Mesothelial cell of epicardium (in vitro differentiated cells): ENCODE data around the gene CASZ1. TPM values are rescaled to one million over a fixed set of nuclear protein-coding genes. Genes with fewer than 3 reads are reported as not detected.

ENCODE experiments used
- DNase-seq, 2 experiments: peaks; one replicate each; pipeline ENCODE4 v3.0.0; 2021; ENCODE audit warnings: low spot score in 2 of 2; ENCODE audit not compliant: unreplicated experiment in 2 of 2
- H3K27ac Mint-ChIP-seq: 2 replicates; pipeline ENCODE4 v1.8.0; 2021; ENCODE audit warnings: mixed read lengths
- H3K27me3 Mint-ChIP-seq: 2 replicates; pipeline ENCODE4 v1.8.0; 2021; ENCODE audit warnings: low read depth, mixed read lengths
- H3K36me3 Mint-ChIP-seq: 2 replicates; pipeline ENCODE4 v1.8.0; 2021; ENCODE audit warnings: mixed read lengths
- H3K4me1 Mint-ChIP-seq: 2 replicates; pipeline ENCODE4 v1.8.0; 2021; ENCODE audit warnings: mixed read lengths
- H3K4me3 Mint-ChIP-seq: 2 replicates; pipeline ENCODE4 v1.8.0; 2021; ENCODE audit warnings: mild to moderate bottlenecking, moderate library complexity, mixed read lengths
- H3K9me3 Mint-ChIP-seq: 2 replicates; pipeline ENCODE4 v1.8.0; 2021; ENCODE audit warnings: mixed read lengths
- total RNA-seq: library from RNA; stranded (reverse); gene quantifications from 3 replicates; pipeline ENCODE4 v1.2.1, GENCODE V29; 2021
- TF ChIP-seq, protein P1 (sequence below): fragments of 200-600 bp; sonication (generic); IDR thresholded peaks from one replicate; pipeline ENCODE4 v1.5.0; 2021; ENCODE audit warnings: antibody characterized with exemption; ENCODE audit not compliant: unreplicated experiment

The CASZ1 gene
- total RNA-seq, 1 donor from 2014 or later = 8.9 TPM

DNA sequence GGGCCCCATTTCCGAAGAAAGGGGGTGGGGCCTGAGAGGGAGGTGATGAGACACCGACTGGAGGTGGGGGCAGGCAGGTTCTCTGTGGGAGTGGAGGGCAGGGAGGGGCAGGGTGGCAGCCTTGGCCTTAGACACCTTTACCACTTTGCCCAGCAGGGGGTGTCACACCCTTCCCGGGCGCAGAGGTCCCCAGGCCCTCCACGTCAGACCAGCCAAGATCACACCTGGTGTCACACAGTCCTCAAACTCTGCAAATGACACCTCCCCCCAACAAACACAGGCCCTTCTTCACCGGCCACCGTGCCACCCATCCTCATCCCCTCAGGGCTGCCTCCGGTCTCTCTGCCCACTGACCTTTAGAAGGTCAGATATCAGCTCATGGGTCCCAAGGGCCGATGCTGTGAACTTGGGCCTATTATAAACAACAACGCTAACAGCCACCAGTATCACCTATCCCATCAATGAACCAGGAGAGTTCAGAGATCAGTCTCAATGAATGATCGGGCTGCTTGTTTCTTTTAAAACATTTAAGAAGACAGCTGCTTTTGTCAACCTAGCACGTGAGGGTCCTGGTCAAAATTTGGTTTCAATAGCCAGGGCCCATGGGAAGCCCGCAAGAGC is 103.9 kb downstream of the CASZ1 start:
- Mint-ChIP-seq H3K9me3 (no peaks in the 10 kb centered on the region), H3K4me1 (peaks cover 30% of the 10 kb centered on the region), H3K36me3 (no peaks in the 10 kb centered on the region), H3K27ac (peak overlapping the region; percentile 51), H3K4me3 (peak overlapping the region; percentile 71), H3K27me3 (peaks cover 27% of the 10 kb centered on the region)
- TF ChIP-seq, protein P1, sequence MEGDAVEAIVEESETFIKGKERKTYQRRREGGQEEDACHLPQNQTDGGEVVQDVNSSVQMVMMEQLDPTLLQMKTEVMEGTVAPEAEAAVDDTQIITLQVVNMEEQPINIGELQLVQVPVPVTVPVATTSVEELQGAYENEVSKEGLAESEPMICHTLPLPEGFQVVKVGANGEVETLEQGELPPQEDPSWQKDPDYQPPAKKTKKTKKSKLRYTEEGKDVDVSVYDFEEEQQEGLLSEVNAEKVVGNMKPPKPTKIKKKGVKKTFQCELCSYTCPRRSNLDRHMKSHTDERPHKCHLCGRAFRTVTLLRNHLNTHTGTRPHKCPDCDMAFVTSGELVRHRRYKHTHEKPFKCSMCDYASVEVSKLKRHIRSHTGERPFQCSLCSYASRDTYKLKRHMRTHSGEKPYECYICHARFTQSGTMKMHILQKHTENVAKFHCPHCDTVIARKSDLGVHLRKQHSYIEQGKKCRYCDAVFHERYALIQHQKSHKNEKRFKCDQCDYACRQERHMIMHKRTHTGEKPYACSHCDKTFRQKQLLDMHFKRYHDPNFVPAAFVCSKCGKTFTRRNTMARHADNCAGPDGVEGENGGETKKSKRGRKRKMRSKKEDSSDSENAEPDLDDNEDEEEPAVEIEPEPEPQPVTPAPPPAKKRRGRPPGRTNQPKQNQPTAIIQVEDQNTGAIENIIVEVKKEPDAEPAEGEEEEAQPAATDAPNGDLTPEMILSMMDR = peak; percentile 22
- no peak for DNase-seq

DNA sequence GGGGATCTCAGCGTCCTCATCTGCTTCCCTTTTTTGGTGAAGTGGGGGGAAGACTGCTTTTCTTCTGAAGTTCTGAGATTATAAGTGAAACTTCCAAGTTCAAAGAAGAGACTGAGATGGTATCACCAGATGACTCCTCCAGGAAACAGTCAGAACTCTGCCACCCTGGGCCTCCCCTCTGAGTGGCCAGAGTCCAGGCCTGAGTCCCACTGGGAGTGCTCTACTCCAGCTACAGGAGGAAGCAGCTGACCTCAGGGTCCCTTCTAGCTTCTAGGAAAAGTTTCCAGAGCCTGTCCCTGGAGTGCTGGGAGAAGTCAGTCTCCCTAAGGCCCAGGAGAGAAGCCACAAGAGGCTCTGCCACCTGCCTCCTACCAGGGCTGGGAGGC is 104.7 kb downstream of the CASZ1 start:
- H3K4me3 Mint-ChIP-seq = no peak overlapping the region
- H3K9me3 Mint-ChIP-seq = no peaks in the 10 kb centered on the region
- TF ChIP-seq, protein P1 = no peak
- DNase-seq = no peak
- peaks cover 35% of the 10 kb centered on the region for H3K4me1 Mint-ChIP-seq
- peaks cover 22% of the 10 kb centered on the region for H3K27me3 Mint-ChIP-seq
- no peaks in the 10 kb centered on the region for H3K36me3 Mint-ChIP-seq
- no peak overlapping the region for H3K27ac Mint-ChIP-seq

DNA sequence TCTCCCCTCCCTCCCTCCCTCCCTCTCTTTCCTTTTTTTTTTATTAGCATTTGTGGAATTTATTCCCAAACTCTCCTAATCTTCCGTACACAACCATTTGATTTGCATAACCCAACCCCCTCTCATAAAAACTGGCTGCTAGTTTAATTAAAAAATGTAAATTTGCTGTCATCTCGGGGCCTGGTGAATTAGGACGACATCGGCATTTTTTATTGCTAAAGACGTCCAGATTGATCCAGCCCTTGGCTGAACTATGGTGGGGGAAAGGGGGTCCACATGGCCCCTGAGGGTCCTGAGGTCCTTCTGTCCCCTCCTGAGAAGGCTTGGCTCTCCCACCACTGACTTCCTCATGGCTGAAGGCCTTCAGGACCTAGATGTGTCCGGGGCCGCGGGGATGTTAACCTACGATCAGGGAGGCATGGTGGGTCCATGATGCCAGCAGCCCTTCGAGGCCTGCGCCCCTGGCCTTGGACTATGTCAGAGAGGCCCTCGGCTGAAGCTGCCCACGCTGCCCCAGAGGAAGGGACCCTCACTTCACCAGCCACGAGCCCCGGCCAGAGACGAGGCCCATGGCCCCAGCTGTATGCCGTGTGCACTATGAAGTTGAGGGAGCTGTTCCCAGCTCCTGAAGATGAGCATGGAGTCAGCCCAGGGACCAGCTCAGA is 105.2 kb downstream of the CASZ1 start:
- TF ChIP-seq, protein P1 = no peak
- no peak for DNase-seq
- Mint-ChIP-seq H3K4me3 (no peak overlapping the region), H3K27me3 (peaks cover 19% of the 10 kb centered on the region), H3K4me1 (peaks cover 36% of the 10 kb centered on the region), H3K27ac (no peak overlapping the region), H3K9me3 (no peaks in the 10 kb centered on the region), H3K36me3 (no peaks in the 10 kb centered on the region)

DNA sequence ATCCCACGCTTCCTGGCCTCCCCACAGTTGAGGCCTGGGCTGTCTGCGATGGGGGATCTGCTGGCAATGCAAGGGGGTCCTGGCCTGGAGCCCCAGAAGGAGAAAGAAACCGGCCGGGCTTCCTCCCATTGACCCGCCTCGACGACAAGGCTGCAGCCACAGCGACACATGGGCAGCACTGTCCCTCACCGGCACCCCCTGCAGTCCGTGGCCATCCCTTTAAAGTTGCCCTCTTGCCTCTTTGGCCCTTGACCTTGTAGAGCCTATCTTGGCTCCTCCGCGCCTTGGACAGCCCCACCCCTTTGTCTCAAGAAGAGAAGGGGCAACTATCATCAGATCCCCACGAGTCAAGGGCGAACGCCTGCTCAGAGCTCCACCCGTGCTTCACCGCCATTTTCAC is 106.0 kb downstream of the CASZ1 start:
- Mint-ChIP-seq H3K4me3 (no peak overlapping the region), H3K36me3 (no peaks in the 10 kb centered on the region), H3K9me3 (no peaks in the 10 kb centered on the region), H3K27me3 (peaks cover 15% of the 10 kb centered on the region), H3K4me1 (peaks cover 34% of the 10 kb centered on the region), H3K27ac (no peak overlapping the region)
- TF ChIP-seq, protein P1 = no peak
- DNase-seq = no peak

DNA sequence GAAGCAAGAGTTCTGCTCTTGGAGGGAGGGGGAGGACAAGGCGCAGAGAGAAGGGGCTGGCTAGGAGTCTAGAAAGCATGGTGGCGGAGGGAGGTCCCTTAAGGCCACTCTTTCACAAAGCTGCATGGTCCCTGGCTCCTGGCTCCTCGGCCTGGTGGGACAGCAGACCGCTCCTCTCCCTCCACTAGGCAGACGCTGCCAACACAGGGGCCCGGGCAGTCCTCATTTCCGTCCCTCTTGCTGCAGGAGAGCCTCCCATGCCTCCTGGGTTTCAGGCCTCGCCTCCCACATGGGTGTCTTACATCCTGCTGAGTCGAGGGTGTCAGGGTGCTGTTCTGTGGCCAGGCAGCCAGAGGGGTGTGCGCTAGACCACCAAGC is 108.0 kb downstream of the CASZ1 start:
- peaks cover 37% of the 10 kb centered on the region for H3K4me1 Mint-ChIP-seq
- no peaks in the 10 kb centered on the region for H3K9me3 Mint-ChIP-seq
- H3K4me3 Mint-ChIP-seq = no peak overlapping the region
- no peak overlapping the region for H3K27ac Mint-ChIP-seq
- DNase-seq = no peak
- H3K36me3 Mint-ChIP-seq = no peaks in the 10 kb centered on the region
- TF ChIP-seq, protein P1 = no peak
- H3K27me3 Mint-ChIP-seq = peaks cover 13% of the 10 kb centered on the region
